Ovary (tissue), 3 donors: ENCODE data around the gene LARGE2.

Experiments used
- EP300 ChIP-seq: sonication (generic); formaldehyde crosslinking; IDR thresholded peaks from one replicate; pipeline ENCODE4 v1.6.1; 2017; ENCODE audit warnings: antibody characterized with exemption
- POLR2A ChIP-seq: fragments of 450-650 bp; IDR thresholded peaks from one replicate; pipeline ENCODE4 v1.6.1; 2017; ENCODE audit warnings: antibody characterized with exemption, mild to moderate bottlenecking, moderate library complexity
- TF ChIP-seq, protein P1 (sequence below), 3 donors: fragments of 450-650 bp in 2 of 3; fragments of 200-600 bp in 1 of 3; IDR thresholded peaks; one replicate each; pipeline versions ENCODE4 v1.5.1 to v1.8.0; 2016 to 2022; ENCODE audit warnings: antibody characterized with exemption in 3 of 3, mild to moderate bottlenecking in 1 of 3
- donor health status: DM: no; HTN: no; CAD: no.

GRCh38 chr11:45973601-45974000, 51.1 kb downstream of the LARGE2 start:
- TF ChIP-seq, protein P1, sequence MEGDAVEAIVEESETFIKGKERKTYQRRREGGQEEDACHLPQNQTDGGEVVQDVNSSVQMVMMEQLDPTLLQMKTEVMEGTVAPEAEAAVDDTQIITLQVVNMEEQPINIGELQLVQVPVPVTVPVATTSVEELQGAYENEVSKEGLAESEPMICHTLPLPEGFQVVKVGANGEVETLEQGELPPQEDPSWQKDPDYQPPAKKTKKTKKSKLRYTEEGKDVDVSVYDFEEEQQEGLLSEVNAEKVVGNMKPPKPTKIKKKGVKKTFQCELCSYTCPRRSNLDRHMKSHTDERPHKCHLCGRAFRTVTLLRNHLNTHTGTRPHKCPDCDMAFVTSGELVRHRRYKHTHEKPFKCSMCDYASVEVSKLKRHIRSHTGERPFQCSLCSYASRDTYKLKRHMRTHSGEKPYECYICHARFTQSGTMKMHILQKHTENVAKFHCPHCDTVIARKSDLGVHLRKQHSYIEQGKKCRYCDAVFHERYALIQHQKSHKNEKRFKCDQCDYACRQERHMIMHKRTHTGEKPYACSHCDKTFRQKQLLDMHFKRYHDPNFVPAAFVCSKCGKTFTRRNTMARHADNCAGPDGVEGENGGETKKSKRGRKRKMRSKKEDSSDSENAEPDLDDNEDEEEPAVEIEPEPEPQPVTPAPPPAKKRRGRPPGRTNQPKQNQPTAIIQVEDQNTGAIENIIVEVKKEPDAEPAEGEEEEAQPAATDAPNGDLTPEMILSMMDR (IDR thresholded peaks at IDR 0.05): no peak
- TF ChIP-seq POLR2A: no peak
- TF ChIP-seq EP300: no peak
